A673 (cell line): ENCODE data around the gene ARMH1. TPM values are rescaled to one million over a fixed set of nuclear protein-coding genes. Genes with fewer than 3 reads are reported as not detected.

Experiments used
- BruUV-seq: library from RNA; stranded (reverse); fragments of 400-500 nt; replicated peaks from 2 replicates; lab custom pipeline; 2021; lab: Mats Ljungman, UMichigan
- CTCF ChIA-PET: fragments of 300-600 bp; sonication (Branson Sonifier 250); formaldehyde crosslinking; loops from one replicate; lab custom pipeline; 2022; ENCODE audit warnings: antibody characterized with exemption; lab: Charles Lee
- POLR2A ChIA-PET: fragments of 300-600 bp; sonication (Branson Sonifier 250); formaldehyde crosslinking; loops from one replicate; lab custom pipeline; 2022; ENCODE audit warnings: antibody characterized with exemption; ENCODE audit not compliant: low non-redundant PET; lab: Charles Lee
- DNase-seq: peaks from one replicate; pipeline ENCODE4 v3.0.0-alpha.2; 2015; ENCODE audit warnings: low spot score
- H3K27ac ChIP-seq: fragments of 200-600 bp; sonication (generic); 2 replicates; pipeline ENCODE4 v1.5.1; 2016; ENCODE audit warnings: mixed run types, low read depth, mild to moderate bottlenecking, mixed read lengths, antibody characterized with exemption, low read length; ENCODE audit not compliant: poor library complexity, severe bottlenecking
- H3K27me3 ChIP-seq: fragments of 200-600 bp; sonication (generic); replicated peaks from 2 replicates; pipeline ENCODE4 v1.6.1; 2017; ENCODE audit warnings: mixed run types, low read depth, mild to moderate bottlenecking, mixed read lengths, antibody characterized with exemption, low read length; ENCODE audit not compliant: insufficient read depth, poor library complexity
- H3K36me3 ChIP-seq: fragments of 200-600 bp; sonication (generic); 2 replicates; pipeline ENCODE4 v1.6.1; 2016; ENCODE audit warnings: mixed run types, mild to moderate bottlenecking, mixed read lengths, antibody characterized with exemption, low read length; ENCODE audit not compliant: insufficient read depth, poor library complexity, severe bottlenecking
- H3K4me1 ChIP-seq: fragments of 200-600 bp; sonication (generic); 2 replicates; pipeline ENCODE4 v1.6.1; 2017; ENCODE audit warnings: mixed run types, mild to moderate bottlenecking, mixed read lengths, antibody characterized with exemption, low read length; ENCODE audit not compliant: insufficient read depth, poor library complexity, severe bottlenecking
- H3K4me3 ChIP-seq: fragments of 200-600 bp; sonication (generic); 2 replicates; pipeline ENCODE4 v1.5.1; 2016; ENCODE audit warnings: low read depth, mixed run types, mild to moderate bottlenecking, mixed read lengths, low read length; ENCODE audit not compliant: poor library complexity, severe bottlenecking
- H3K9me3 ChIP-seq: fragments of 200-600 bp; sonication (generic); 2 replicates; pipeline ENCODE4 v1.6.1; 2016; ENCODE audit warnings: mixed run types, low read depth, mild to moderate bottlenecking, mixed read lengths, antibody characterized with exemption, low read length; ENCODE audit not compliant: poor library complexity, severe bottlenecking
- EZH2 ChIP-seq: fragments of 200-600 bp; sonication (generic); IDR thresholded peaks from 2 replicates; pipeline ENCODE4 v1.6.1; 2017; ENCODE audit warnings: borderline replicate concordance, low read depth, mild to moderate bottlenecking, mixed read lengths, antibody characterized with exemption, low read length; ENCODE audit not compliant: poor library complexity, severe bottlenecking
- intact Hi-C: fragments of 100-400 bp; cut with micrococcal nuclease; formaldehyde crosslinking; loops from one replicate; pipeline ENCODE4 v1.10.0; 2022; ENCODE audit not compliant: unreplicated experiment
- total RNA-seq: library from RNA; stranded (reverse); gene quantifications from 2 replicates; pipeline ENCODE4 v1.2.3, GENCODE V29; 2021
- TF ChIP-seq, protein P1 (sequence below): fragments of 300-800, 200-600 bp; sonication (generic); conservative IDR thresholded peaks from 2 replicates; pipeline ENCODE4 v1.5.1; 2017; ENCODE audit warnings: low read depth, mild to moderate bottlenecking, antibody characterized with exemption, low read length, moderate library complexity, mixed read lengths

ARMH1 gene
- total RNA-seq, 1 experiment from 2014 or later = 0.26 TPM

DNA sequence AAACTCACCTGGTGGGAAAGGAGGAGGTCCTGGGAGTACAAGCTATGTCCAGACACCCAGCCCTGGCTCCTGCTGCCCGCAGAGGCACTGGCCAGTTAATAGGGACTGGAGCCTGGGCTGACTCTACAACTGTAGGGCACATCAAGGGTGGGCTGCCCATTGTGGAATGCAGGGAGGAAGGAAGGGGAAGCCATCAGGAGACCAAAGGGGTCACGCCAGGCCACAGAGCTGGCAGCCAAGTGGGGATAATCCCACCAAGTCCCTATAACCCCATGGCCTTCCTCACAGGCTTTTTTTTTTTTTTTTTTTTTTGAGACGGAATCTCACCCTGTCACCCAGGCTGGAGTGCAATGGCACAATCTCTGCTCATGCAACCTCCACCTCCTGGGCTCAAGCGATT is 14.9 kb upstream of the ARMH1 start:
- no TSS peak for BruUV-seq
- ChIA-PET POLR2A (no interaction called here), CTCF (interaction anchor here (0.7 to 1.0 kb wide), 2 partner anchors 13 to 15 kb away, joined by 3 to 16 read pairs; partner anchors contain the start of genes ARMH1 and TMEM53)
- no peak for DNase-seq
- Histone ChIP-seq H3K27ac (no peak overlapping the region), H3K4me3 (no peak overlapping the region), H3K36me3 (no peaks in the 10 kb centered on the region), H3K27me3 (no peaks in the 10 kb centered on the region), H3K9me3 (no peaks in the 10 kb centered on the region), H3K4me1 (no peaks in the 10 kb centered on the region)
- no peak for TF ChIP-seq EZH2
- TF ChIP-seq, protein P1, sequence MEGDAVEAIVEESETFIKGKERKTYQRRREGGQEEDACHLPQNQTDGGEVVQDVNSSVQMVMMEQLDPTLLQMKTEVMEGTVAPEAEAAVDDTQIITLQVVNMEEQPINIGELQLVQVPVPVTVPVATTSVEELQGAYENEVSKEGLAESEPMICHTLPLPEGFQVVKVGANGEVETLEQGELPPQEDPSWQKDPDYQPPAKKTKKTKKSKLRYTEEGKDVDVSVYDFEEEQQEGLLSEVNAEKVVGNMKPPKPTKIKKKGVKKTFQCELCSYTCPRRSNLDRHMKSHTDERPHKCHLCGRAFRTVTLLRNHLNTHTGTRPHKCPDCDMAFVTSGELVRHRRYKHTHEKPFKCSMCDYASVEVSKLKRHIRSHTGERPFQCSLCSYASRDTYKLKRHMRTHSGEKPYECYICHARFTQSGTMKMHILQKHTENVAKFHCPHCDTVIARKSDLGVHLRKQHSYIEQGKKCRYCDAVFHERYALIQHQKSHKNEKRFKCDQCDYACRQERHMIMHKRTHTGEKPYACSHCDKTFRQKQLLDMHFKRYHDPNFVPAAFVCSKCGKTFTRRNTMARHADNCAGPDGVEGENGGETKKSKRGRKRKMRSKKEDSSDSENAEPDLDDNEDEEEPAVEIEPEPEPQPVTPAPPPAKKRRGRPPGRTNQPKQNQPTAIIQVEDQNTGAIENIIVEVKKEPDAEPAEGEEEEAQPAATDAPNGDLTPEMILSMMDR = no peak
- intact Hi-C loops = loop anchor here (10.0 kb wide), 1 partner anchor 565 kb away; no protein-coding TSS in a partner anchor

DNA sequence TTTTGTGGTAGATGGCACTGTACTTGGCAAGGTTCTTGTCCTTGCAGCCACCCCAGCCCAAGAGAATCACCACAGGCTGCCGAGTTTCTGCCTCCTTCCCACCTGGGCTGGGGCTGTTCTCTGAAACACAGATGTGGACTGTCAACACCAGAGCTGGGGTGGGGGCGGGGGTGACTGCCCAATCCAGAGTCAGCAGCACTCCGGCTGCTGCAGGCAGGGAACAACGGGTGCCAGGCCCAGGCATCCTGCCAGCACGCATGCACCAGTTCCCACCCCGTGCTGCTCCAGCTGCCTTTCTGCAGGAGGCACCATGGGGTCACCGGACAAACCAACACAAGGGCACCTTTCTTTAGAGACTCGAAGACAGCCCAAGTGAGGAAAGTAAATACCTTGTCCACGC is 14.3 kb upstream of the ARMH1 start:
- no peaks in the 10 kb centered on the region for H3K9me3 ChIP-seq
- no peak overlapping the region for H3K27ac ChIP-seq
- BruUV-seq = no TSS peak
- no peak for DNase-seq
- no peak for TF ChIP-seq EZH2
- TF ChIP-seq, protein P1 = no peak
- POLR2A ChIA-PET = no interaction called here
- intact Hi-C loops = no loop called here
- no peaks in the 10 kb centered on the region for H3K4me1 ChIP-seq
- H3K27me3 ChIP-seq = no peaks in the 10 kb centered on the region
- no peaks in the 10 kb centered on the region for H3K36me3 ChIP-seq
- CTCF ChIA-PET = no interaction called here
- no peak overlapping the region for H3K4me3 ChIP-seq

DNA sequence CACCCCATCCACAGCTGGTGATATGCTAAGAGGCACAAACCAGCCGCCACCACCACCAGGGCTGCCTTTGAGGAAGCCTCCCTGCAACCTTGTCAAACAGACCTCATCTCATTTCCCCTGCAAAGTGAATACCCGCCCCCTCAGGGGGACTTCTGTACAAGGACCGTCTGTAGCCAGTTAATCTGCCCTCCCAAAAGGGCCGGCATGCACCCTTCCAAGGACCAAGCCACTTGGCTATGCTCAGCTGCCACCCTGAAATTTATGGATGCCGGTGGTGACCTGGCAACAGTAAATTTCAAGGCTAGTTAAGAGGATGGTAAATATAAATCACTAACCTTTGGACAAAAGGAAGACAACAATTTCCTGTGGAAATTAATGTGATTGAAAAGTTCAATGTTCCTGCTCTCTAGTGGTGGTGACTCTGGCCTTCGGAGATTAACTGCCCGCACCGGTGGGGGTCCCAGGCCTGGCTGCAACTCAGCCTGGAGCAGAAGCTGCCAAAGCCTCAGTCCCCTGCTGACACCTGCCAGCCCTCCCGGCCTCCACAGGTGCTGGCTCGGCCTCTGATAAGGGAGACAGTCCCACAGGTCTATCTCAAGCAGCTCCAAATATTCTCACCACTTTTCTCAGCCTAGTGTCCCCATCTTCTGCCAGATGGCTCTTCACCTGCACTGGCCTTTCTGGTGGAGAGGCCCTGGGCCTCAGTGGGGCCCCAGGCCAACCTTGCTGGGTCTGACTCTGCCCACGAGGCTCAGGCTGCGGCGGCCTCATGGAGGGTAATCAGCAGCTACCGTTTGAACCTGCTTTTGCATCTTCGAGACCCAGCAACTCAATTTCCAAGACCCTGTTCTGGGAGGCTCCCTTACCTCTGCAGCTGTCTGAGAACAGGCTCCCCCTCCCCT is 12.5 kb upstream of the ARMH1 start:
- Histone ChIP-seq H3K27me3 (no peaks in the 10 kb centered on the region), H3K36me3 (no peaks in the 10 kb centered on the region), H3K4me1 (no peaks in the 10 kb centered on the region), H3K27ac (no peak overlapping the region), H3K4me3 (no peak overlapping the region), H3K9me3 (no peaks in the 10 kb centered on the region)
- CTCF ChIA-PET = no interaction called here
- no peak for DNase-seq
- intact Hi-C loops = no loop called here
- BruUV-seq = no TSS peak
- TF ChIP-seq EZH2 = no peak
- TF ChIP-seq, protein P1 = no peak
- POLR2A ChIA-PET = no interaction called here
